Testis (tissue), 3 donors: ENCODE measurements around the gene DCTN5. TPM values are rescaled to one million over a fixed set of nuclear protein-coding genes. Genes with fewer than 3 reads are reported as not detected.

Experiments used
- DNase-seq: peaks from one replicate; pipeline ENCODE4 v3.0.0-alpha.2; 2019
- H3K27ac ChIP-seq, 2 donors: fragments of 200-600 bp; sonication (generic); one replicate each; pipeline ENCODE4 v1.5.1; 2019
- H3K27me3 ChIP-seq: fragments of 200-600 bp; sonication (generic); one replicate; pipeline ENCODE4 v1.5.1; 2019
- H3K36me3 ChIP-seq: fragments of 200-600 bp; sonication (generic); one replicate; pipeline ENCODE4 v1.5.1; 2017; ENCODE audit warnings: low read depth; ENCODE audit errors: missing control alignments
- H3K4me1 ChIP-seq: fragments of 200-600 bp; sonication (generic); one replicate; pipeline ENCODE4 v1.5.1; 2019
- H3K4me3 ChIP-seq, 2 donors: fragments of 200-600 bp; sonication (generic); one replicate each; pipeline ENCODE4 v1.5.1; 2017 to 2019
- H3K9me3 ChIP-seq: fragments of 200-600 bp; sonication (generic); one replicate; pipeline ENCODE4 v1.5.1; 2017
- POLR2A ChIP-seq: fragments of 450-650 bp; IDR thresholded peaks from one replicate; pipeline ENCODE4 v1.6.1; 2017; ENCODE audit warnings: antibody characterized with exemption, mild to moderate bottlenecking, moderate library complexity
- WGBS, 2 donors: methylation state at CpG; one replicate each; pipeline ENCODE4 v1.1.5; 2018; 5-methylcytosine and 5-hydroxymethylcytosine counted together
- intact Hi-C: fragments of 100-400 bp; cut with DNase I; formaldehyde crosslinking; loops from one replicate; pipeline ENCODE4 v1.15.1; 2023; ENCODE audit warnings: low total_unique reads
- polyA plus RNA-seq: library from polyadenylated mRNA; stranded (reverse); fragments of 350-450 nt; fragmentation: Illumina TruSeq; extraction: RNeasy Lipid Tissue Mini Kit (QIAGEN cat#74804); gene quantifications from one replicate; pipeline ENCODE4 v1.2.3, GENCODE V29; 2014; ENCODE audit warnings: low read depth, low replicate concordance; ENCODE audit not compliant: insufficient read depth
- total RNA-seq, 2 donors: library from RNA; depleted of rRNA; stranded (reverse); fragments of >200 nt; gene quantifications; one replicate each; pipeline ENCODE4 v1.2.3, GENCODE V29; 2016
- TF ChIP-seq, protein P1 (sequence below), 3 experiments: fragments of 450-650 bp in 2 of 3; fragments of 200-600 bp in 1 of 3; sonication (generic) in 1 of 3; IDR thresholded peaks; one replicate each; pipeline ENCODE4 v1.5.1; 2016 to 2019; ENCODE audit warnings: antibody characterized with exemption in 3 of 3, mild to moderate bottlenecking in 2 of 3, moderate library complexity in 1 of 3

Gene DCTN5
- total and polyA plus RNA-seq, 3 donors from 2014 or later = 61.3 to 84.0 (median 63.3) TPM

DNA sequence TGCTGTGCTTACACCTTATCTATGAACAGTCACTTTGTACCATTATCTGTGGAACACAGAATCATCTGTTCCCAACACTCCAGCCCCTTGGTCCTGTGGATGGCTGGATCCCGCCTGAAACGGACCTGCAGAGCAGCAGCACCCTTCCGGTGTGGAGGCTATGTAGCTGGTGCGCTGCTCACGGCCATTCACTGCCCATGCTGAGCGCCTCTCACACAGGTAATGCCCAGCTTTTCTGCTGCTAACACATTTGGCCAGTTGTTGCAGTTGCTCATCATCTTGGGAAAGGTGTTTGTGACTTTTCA is 26.0 kb downstream of the DCTN5 start:
- DNase-seq = peak; percentile 40
- Histone ChIP-seq H3K9me3 (no peaks in the 10 kb centered on the region), H3K4me3 (no peak overlapping the region), H3K27ac (peak overlapping the region in 1 of 2 donors; percentile 25), H3K36me3 (no peaks in the 10 kb centered on the region), H3K27me3 (no peaks in the 10 kb centered on the region), H3K4me1 (no peaks in the 10 kb centered on the region)
- WGBS, 2 donors = 63 to 75% methylated on average over 6 of the region's 6 CpGs
- intact Hi-C loops = no loop called here
- TF ChIP-seq, protein P1, sequence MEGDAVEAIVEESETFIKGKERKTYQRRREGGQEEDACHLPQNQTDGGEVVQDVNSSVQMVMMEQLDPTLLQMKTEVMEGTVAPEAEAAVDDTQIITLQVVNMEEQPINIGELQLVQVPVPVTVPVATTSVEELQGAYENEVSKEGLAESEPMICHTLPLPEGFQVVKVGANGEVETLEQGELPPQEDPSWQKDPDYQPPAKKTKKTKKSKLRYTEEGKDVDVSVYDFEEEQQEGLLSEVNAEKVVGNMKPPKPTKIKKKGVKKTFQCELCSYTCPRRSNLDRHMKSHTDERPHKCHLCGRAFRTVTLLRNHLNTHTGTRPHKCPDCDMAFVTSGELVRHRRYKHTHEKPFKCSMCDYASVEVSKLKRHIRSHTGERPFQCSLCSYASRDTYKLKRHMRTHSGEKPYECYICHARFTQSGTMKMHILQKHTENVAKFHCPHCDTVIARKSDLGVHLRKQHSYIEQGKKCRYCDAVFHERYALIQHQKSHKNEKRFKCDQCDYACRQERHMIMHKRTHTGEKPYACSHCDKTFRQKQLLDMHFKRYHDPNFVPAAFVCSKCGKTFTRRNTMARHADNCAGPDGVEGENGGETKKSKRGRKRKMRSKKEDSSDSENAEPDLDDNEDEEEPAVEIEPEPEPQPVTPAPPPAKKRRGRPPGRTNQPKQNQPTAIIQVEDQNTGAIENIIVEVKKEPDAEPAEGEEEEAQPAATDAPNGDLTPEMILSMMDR (IDR thresholded peaks at IDR 0.05) = no peak

DNA sequence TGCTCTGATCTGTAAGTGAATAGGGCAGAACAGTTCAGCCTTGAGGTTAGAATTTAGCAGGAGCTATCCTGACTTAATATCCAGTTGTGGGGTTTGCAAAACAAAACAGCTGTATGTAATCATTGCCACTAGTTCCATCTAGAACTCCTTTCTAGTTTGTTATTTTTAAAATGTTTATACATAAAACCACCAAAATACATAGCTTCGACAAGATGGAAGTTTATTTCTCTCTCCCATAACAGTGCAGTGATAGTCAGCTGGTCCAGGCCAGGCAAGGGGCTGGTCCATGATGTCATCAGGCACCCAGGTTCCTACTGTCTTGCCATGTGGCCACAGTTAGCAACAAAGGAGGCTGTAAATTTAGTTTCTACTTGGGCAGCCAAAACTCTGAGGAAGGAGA is 27.0 kb downstream of the DCTN5 start:
- intact Hi-C loops = no loop called here
- 86 to 94% methylated on average over 1 of the region's 1 CpG for WGBS, 2 donors

DNA sequence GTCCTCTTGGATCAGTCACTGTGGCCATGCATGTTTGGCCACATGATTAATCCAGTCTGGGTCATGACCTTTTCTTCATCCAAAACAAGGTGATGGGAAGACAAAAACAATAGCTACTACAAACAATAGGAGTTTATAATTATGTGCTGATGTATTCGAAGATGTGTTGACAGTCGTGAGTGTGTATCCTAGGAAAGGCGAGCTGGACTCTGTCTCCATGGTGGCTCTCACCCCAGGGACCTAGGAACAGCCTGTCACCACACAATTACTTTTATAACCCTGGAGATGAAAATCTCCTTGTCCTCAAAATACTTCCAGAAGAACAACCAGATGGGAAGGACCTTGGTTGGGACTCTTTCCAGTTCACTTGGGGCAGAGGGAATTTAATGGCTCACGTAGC is 27.6 kb downstream of the DCTN5 start:
- no peaks in the 10 kb centered on the region for H3K27me3 ChIP-seq
- H3K36me3 ChIP-seq = no peaks in the 10 kb centered on the region
- H3K9me3 ChIP-seq = no peaks in the 10 kb centered on the region
- no peaks in the 10 kb centered on the region for H3K4me1 ChIP-seq
- intact Hi-C loops = no loop called here
- no peak overlapping the region for H3K27ac ChIP-seq
- H3K4me3 ChIP-seq = no peak overlapping the region
- TF ChIP-seq, protein P1 (IDR thresholded peaks at IDR 0.05) = no peak
- no peak for TF ChIP-seq POLR2A
- DNase-seq = no peak
- WGBS, 2 donors = 91 to 94% methylated on average over 4 of the region's 4 CpGs

More for the DNA sequence above, 27.0 kb downstream of the DCTN5 start:
- H3K27me3 ChIP-seq = no peaks in the 10 kb centered on the region
- no peak for TF ChIP-seq POLR2A
- TF ChIP-seq, protein P1 (IDR thresholded peaks at IDR 0.05) = no peak
- no peak overlapping the region for H3K27ac ChIP-seq
- no peak for DNase-seq
- no peaks in the 10 kb centered on the region for H3K36me3 ChIP-seq
- no peak overlapping the region for H3K4me3 ChIP-seq
- no peaks in the 10 kb centered on the region for H3K9me3 ChIP-seq
- no peaks in the 10 kb centered on the region for H3K4me1 ChIP-seq

DNA sequence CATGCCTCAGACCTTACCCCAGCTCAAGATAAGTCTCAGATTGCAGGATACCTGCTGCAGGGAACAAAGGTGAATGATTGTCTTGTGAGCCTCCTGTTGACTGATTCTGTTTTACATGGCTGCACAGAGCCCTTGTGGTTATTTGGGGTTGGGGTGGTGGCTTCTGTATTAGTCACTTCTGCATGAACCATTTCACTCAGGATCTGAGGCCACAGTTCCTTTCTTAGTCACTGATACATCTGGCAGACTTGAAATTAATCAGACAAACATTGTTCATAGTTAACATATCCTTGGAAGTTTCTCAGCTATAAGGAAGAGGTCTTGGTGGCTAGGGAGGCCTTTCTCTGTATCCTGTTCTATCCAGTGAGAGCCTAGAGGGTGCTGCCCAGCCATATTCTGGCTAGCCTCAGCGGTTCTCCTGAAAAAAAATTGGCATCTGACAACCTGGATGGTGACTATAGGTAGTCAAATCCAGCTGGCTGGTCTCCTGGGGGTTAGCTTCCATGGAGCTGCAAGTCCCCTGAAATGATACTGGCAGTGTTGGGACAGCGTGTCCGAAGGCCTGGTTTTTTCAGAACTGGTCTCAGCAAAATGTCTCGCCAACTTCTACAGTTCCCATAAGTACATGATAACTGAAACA is 29.0 kb downstream of the DCTN5 start:
- no peak for TF ChIP-seq POLR2A
- TF ChIP-seq, protein P1 (IDR thresholded peaks at IDR 0.05) = no peak
- DNase-seq = no peak
- WGBS, 2 donors = 90 to 95% methylated on average over 4 of the region's 4 CpGs
- no peak overlapping the region for H3K4me3 ChIP-seq
- intact Hi-C loops = no loop called here
- H3K4me1 ChIP-seq = no peaks in the 10 kb centered on the region
- no peaks in the 10 kb centered on the region for H3K27me3 ChIP-seq
- H3K36me3 ChIP-seq = no peaks in the 10 kb centered on the region
- H3K9me3 ChIP-seq = no peaks in the 10 kb centered on the region
- H3K27ac ChIP-seq = no peak overlapping the region

DNA sequence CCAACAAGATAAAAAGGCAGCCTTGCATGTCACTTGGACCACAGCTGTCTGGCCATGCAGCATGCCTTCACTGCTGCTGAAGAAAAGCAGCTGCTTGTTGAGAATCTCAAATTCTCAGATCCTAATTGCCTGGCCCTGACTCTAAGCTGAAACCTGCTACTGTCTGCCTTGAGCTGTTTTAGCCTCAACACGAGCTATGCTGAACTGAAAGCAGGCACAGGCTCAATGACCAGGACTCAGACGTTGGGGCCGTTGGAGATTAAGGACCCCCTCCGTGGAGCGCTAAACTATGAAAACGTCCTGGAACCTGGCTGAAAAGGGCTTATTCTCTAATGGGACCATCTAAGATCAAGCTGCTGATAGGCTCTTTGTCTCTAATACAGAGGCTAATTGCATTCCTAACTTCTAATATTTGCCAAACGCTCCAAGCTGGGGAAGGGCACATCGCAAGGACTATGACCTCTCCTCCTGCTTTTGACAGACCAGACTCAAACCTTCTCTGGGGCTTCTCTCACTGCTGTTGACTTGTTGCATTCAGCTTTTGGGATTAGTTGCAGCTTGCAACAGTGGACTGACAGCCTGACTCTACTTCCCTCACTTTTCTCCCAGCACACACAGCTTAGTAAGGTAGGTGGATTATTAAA is 32.8 kb downstream of the DCTN5 start:
- H3K36me3 ChIP-seq = no peaks in the 10 kb centered on the region
- WGBS, 2 donors = 66 to 67% methylated on average over 7 to 8 of the region's 8 CpGs
- no peak overlapping the region for H3K4me3 ChIP-seq
- no peak for DNase-seq
- no peaks in the 10 kb centered on the region for H3K27me3 ChIP-seq
- no peak for TF ChIP-seq POLR2A
- TF ChIP-seq, protein P1 (IDR thresholded peaks at IDR 0.05) = no peak
- peaks cover 4% of the 10 kb centered on the region for H3K4me1 ChIP-seq
- intact Hi-C loops = no loop called here
- no peak overlapping the region for H3K27ac ChIP-seq
- no peaks in the 10 kb centered on the region for H3K9me3 ChIP-seq
